Stimulated activated CD4-positive, alpha-beta T cell treated with anti-CD3 and anti-CD28 coated beads, Interleukin-2, amount 100 ng/mL, for 48 hours (primary cell): Measurements from ENCODE around the gene MRPL23.

Experiments
- DNase-seq, 2 donors: peaks; one replicate each; pipeline ENCODE4 v3.0.0-alpha.2; 2020

Gene MRPL23

DNA sequence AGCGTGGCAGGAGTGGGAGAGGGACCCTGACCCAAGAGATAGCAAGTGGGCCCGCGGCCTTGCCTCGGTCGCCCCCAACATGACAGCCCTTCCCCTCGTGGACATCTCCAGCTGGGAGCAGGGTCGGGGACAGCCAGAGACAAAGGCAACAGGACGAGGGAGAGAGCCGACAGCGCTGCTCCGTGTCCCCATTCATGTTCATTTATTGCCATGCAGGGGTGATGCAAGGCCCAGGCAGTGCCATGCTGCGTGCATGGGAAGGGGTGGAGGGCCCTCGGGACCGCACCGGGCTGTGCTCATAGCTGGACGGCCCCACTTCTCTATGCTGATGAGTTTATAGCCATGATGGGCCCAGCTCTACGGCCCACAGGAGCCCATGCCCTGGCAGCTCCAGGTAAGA, 12.7 kb downstream of the MRPL23 start:
- DNase-seq, result no peak

DNA sequence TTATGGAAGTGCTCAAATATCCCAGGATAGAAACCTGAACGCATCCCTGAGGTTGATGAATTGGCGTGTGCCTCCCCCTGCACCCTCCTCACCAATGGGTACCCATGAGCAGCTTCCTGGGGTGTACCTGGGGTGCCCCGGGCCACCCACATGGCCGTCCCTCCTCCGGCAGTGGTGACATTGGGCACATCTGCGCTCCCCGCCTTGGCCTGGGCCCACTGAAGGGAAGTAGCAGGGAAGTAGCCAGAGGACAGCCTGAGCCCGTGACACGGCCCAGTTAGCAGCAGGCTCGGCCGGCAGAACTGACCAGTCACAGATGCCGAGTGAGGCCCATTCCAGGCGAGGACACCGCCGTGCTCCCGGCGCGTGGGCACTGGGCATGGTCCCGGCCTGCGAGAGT, 16.7 kb downstream of the MRPL23 start:
- DNase-seq, result no peak

DNA sequence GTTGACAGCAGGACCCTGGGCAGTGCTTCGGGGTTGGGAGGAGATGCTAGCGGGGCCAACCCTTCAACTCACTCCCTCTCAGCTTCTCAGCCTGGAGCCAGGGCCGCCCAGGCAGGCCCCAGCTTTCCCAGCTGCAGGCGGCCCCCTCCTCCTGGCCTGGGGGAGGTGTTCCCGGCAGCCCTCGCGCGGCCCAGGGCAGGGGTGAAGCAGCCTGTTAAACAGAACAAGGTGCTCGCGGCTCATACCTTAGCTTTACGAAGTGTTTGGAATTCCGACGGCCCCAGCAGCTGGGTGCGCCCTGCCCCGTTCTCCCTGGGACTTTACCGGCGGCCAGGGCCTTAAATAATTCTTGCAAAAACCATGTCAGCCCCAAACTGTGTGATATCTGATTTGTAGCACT, 17.2 kb downstream of the MRPL23 start:
- DNase-seq, result no peak

DNA sequence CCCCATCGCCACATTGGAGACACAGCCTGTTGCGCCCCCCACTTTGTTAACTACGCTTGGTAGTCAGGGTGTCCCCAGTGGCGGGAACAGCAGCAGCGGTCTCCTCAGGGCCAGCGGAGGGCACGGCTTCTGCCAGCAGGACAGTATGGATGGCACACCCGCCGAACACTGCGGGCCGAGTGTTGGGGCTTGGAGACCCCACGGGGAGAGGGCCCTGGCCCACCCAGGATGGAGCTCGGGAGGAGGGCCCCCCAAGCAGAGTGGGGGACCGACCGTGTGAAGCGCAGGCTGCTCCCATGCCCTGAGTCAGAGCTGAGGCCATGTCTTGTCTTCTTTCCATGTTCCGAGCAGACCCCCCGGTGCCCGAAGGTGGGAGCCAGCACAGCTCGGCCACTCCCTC, 17.8 kb downstream of the MRPL23 start:
- DNase-seq, result no peak

DNA sequence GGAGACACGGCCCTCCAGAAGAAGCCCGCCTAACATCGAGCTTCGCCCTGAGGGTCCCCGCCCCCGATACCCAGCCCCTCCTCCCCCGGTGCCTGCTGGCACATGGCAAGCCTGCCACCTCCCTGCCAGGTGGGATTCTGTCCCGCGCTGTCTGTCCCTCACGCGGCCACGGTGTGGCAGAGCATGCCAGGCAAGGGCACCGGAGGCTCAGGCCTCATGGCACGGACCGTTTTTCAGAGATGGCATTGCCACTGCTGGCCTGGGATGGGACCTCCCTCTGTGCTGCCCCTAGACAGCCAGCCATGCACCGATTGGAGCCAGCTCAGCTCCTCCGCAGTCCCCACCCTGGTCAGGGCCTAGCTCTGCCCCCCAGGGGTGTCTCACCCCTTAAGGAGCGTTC, 19.4 kb downstream of the MRPL23 start:
- DNase-seq, result no peak

DNA sequence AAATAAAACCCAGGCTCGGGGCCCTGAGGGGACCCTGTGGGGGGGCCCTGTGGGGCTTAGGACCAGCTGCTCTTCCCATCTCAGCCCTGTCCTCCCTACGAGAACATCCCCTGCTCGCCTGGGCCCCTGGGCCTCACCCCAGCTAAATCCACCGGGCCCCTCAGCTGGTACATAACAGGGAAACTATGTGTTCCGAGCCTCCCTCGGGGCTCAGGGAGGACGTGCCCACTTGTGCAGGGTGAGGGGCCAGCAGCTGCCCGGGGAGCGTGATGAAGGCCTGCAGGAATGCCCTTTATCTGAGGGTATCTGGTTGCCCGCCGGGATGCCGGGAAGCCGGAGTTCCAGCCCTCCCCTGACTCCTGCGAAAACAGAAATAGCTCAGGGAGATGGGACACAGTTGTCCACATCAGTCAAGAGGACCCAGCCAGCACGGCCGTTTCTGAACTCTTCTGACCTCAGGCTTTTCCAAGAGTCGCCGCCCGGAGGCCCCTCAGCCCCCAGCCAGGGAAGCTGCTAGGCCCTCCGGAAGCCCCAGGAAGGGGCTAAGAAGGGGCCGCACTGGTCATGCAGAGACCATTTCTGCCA, 20.6 kb downstream of the MRPL23 start:
- DNase-seq, result no peak

DNA sequence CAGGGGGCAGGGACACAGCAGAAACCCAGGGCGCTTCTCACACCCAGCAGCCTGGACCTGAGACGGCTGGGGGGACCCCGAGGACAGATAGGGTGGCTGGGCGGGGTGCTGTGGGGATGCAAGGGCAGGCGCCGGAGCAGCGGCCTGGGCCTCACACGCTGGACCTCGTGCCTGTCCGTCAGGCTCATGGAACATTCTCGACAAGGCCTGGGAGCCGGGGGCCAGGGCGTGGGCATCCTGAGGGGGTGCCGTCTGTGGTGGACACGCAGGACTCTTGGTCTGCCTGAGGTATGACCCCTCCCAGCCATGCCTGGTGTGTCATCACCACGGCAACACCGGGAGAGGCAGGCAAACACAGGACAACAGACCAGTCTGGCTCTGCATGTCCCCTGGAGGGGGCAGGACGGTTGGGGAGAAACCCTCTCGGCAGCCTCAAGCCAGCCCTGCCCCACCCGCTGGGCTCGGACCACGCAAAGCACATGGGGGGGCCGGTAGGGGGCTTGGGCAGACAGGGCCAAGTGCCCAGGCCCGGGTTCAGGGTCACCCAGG, 21.4 kb downstream of the MRPL23 start:
- no peak for DNase-seq

DNA sequence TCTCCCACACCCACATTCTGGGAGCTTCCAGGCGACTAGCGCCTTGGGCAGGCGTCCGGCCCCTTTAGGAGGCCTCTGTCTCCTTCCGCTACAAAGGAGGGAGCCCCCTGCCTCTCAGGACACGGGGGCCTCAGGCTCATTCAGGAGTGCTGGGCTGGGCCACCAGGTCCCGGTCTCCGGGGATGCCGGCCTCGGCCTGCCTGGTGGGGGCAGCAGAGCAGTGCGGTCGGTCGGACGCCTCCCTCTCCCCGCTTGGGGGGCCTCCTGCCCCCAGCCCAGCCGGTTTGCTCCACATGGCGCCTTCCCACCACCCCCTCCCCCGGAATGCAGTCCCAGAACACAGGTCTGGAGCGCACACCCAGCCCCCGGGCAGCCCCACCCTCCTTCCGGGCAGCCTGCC, 21.9 kb downstream of the MRPL23 start:
- DNase-seq, result no peak

DNA sequence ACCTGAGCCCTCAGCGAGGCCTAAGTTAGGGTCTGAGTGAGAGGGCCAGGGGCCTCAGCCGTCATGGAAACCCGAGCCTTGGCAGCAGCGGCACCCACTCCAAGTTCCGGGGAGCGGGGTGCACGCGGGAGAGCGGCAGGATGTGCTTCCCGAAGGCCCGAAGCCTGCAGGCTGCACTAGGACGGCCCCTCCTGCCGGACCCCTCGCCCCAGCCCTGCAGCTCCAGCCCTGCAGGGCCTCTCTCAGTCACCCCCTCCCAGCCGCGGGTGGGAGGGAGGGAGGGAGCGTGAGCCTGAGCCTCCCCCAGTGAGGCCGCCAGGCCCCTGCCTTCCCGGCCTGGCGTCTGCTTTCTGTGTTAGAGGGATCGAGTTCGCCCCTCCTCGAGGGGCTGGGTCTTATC, 22.6 kb downstream of the MRPL23 start:
- DNase-seq, result no peak

DNA sequence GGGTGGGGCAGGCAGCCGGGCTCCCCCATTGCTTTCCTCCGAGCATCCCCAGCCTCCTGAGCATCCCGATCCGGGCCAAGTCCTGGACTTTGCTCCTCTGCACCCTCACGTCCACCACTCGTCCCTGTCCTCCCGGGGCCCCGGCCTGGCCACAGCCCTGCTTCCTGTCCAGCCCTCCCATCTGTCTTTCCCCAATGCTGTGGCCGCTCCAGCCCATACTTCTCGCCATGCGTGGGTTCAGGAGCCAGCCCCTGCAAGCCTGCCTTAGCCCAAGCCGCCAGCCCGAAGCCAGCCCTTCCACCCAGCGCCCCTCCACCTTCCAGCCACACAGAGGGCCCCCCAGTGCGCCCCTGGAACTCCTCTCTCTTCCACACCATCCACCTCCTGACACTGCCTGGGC, 23.8 kb downstream of the MRPL23 start:
- DNase-seq, result no peak

DNA sequence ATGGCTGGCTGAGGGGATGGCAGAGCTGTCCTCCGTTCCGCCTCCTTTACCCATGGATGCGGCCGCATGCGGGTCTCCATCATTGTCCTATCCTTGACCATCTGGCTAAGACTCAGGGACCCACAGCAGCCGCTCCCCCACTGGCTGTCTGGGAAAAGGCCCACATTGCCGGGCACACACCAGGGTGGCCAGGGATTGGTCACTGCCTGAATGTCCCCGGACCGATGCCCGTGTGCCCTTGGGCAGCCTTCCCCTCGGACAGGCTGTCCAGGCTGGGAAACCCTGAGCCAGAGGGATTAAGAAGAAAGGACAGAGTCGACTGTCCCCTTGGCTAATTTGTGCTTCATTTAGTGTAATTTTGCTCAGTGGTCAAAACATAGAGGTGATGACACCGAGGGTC, 28.1 kb downstream of the MRPL23 start:
- no peak for DNase-seq

DNA sequence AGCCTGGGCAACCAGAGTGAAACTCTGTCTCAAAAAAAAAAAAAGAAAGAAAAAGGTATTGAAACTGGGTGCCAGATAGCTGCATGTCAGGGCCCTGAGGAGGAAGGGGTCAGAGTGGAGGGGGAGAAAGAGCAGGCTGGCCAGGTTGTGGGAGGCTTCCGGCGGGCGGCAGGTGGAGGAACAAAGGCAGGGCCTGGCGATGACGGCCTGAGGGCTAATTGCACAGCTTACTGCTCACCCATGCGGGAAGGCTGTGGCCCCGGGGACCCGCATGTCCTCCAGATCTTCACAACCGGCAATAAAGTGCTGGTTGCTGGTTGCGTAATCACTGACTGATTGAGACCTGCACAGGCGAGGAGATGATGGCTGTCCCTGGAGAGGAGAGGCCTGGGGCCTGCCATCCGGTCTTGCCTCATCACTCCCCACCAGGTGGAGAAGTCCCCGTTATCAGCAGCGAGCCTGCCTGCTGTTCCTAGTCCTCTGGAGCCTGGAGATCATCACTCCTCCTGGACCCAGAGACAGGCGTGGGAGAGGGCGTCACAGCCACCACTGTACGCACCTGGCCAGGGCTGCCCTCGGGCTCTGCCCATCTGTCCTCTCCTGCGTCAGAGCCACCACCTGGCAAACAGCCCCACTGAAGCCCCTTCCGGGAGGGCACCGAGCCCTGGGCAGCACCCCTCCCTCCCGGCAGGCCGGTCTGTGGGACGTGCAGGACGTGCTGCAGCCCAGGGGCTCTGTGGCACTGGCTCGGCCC, 31.8 kb downstream of the MRPL23 start:
- DNase-seq, result no peak

DNA sequence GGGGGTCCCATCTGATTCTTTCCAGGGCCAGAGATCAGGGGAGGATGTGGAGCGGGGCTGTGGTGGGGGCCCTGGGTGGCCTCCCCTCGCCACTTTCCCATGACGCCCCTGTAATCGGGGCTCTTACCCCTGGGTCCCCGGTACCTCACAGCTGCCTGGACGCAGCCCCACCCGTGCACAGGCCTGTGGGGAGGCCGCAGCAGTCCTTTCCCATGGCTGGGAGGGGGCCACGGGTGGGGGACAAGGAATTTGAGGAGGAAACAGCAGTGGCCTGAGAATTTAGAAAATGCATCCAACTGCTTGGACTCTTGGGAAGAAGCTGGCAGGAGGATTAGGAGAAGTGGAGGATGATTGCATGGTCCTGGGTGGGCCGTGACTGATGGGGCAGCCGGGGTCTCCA, 32.5 kb downstream of the MRPL23 start:
- DNase-seq, result no peak

DNA sequence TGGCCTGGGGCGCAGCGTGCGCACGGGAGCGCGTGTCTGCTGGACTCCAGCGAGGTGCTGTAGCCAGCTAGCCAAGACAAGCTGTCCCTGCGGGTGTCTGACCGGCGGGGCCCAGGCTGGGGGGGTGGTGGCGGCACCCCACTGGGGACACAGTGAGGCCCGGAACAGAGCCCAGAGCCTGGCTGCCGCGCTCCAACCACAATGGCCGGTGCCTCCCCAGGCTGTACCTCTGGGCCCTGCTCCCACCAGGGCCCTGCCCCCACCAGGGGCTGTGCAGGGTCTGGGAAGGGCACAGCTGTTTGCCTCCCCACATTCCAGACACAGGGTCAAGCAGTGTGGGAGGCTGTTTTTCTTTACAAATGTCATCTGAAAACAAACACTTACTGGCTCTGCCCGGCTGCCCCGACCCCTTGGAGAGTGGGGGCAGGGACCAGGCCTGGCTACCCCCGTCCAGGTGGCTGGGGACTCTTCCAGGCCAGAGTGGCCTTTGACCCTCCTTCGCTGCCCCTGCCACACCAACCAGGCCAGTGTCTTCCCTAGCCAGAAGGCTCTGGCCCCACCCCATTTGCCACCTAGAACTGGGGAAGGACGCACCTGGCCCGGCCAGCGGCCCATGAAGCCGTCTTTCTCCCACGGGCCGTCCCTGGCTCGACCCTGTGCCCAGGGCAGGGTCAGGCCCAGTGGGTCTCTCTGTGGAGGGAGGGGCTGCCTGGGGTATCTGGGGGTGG, 35.9 kb downstream of the MRPL23 start:
- no peak for DNase-seq

DNA sequence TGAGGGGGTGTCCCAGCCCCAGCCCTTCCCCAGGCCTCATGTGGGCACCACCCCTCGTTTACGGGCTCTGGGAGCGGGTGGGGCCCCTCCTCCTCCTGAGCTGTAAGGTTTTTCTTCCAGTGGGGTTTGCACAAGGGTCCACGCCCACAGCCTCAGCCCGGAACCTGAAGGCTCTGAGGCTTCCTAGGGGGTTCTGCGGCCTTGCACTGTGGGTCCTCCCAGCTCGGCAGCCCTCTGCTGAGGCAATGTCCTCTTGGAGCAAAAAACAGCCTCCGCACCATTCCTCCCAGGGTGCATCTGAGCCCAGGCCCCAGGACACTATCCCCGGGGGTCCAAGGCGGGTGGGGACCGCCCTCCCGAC, 36.4 kb downstream of the MRPL23 start:
- no peak for DNase-seq

DNA sequence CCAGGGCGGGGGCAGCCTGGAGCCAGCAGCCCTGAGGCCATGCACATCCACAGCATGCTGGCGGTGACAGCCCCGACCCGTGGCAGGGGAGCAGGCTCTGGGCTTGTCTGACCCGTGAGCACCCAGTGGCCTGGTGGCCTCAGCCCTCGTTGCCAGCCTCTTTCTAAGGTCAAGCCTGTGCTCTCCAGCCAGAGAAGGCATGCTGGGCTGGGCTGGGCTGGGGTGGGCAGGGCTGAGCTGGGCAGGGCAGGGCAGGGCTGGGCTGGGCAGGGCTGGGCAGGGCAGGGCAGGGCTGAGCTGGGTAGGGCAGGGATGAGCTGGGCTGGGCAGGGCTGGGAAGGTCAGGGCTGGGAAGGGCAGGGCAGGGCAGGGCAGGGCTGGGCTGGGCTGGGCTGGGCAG, 39.9 kb downstream of the MRPL23 start:
- DNase-seq, result no peak

DNA sequence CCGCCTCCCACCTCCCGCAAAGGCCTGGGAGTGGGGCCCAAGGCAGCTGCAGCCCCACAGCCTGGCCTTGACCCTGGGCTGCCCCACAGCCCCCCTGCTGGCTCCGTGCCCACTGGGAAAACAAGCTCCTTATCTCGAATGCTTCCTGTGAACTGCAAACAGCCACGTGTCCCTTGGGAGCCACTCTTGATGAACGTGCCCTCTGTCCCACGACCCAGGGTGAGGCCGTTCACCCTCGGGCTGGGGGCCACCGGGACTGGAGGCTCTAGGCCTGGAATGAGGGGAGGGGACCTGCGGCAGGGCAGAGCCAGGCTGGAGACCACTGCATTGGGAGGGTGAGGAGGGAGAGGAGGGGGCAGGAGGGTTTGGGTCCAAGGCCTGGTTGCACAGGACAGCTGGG, 41.0 kb downstream of the MRPL23 start:
- DNase-seq, result no peak

DNA sequence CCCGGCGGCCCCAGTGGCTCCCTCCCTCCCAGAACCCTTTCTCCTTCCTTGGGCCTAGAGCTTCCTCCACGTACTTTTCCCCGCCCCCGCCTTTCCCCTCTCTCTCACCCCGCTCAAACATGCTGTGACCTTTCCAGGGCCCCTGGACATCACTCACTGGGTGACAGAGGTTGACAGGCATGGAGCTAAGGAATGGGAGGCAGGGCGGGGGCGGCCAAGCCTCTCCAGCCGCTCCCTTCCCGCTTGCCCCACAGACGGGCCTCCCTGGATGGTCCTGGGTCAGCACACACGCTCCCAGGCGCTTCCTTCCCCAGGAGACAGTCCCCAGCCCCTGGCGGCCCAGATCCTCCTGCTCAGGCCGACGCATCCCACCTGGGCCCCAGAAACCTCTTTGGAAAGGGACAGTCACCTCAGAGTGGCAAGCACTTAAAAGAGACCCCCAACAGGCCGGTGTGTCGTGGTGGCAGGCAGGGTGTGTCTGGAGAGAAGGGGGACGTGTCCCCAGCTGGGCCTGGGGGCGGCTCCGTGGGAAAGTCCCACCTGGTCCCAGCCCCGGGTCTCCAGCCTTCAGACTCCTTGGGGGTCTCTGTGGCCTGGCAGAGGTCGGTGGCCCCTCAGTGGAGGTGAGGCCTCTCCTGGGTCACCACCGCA, 41.7 kb downstream of the MRPL23 start:
- no peak for DNase-seq

DNA sequence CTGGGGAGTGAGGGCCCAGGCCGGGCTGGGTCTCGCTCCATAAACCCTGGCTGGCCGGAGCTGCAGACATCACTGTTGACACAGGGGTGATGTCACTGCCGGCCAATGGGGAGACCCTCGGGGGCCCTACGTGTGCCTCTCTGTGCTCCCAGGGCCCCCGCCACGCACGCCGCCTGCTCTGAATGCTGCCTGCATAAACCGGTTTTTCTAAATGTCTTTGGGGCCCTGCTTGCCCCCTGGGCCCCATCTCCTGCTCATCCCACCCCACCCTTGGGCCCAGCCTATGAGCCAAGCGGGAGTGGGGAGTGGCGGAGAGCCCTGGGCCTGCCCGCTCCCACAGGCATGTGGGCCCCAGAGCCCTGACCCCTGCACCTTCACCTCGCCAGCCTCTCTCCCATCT, 42.8 kb downstream of the MRPL23 start:
- DNase-seq, result no peak

DNA sequence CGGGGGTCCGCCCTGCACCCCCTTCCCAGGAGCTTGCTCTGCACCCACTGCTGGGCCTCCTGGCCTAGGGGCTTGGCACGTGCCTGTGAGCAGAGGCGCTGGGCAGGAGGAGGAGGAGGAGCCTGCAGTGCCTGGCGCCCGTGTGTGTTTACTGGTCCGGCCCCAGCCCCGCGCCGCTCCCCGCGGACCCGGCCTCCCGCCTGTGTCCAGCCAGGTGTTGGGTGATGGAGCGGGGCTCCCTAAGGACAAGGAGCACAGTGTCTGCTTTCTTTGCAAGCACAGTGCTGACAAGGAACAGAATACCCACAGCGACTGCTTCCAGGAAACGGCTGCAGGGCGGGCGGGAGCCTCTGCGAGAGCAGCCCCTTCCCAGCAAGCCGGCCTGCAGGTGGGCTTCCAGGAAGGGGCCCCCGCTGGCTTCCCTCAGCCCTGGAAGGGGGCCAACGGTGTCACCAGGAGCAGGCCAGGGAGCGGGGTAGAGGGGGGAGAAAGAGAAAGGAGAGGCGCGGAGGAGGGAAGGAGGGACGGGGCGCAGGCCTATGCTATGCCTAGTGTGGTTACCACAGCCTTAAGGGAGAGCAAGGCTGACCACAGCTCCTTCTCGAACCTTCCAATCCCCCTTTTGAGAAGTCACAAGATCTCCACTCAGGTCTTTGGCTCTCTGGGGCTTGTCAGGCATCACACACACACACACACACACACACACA, 43.9 kb downstream of the MRPL23 start:
- no peak for DNase-seq

DNA sequence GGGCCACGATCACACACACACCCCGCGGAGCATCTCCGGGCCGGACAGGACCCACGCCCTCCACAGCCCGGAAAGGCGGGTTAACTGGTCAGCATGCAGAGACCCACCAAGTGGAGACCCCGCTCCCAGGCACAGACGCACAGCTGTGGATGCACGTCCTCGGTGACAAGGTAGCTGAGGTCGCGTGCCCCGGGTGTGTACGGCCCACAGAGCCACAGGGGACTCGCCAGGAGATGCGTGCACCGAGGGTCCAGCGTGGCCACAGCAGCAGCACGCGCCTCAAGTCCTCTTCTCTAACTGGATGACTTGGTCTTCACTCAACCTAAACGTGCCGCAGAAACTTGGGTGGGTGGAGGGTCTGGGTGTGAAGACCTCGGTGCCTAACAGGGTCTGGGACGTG, 45.0 kb downstream of the MRPL23 start:
- DNase-seq, result no peak

DNA sequence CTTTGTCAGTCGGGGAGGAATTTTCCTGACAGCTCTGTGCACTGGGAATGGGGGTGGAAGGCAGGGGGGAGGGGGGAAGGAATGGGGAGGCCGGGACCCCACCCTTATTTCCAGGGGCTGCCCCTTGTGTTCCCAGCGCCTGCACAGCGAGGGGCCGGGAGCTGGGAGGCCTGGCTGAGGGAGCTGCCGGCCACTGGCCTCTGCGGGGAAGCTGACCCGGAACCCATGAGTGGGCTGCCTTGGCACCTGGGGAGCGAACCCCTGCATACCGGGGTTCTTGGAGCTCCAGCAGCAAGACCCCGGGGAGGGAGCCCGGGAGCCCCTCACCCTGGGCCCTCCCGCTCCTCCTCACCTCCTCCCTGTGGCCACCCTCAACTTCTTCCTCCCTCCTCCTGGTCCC, 47.0 kb downstream of the MRPL23 start:
- no peak for DNase-seq

DNA sequence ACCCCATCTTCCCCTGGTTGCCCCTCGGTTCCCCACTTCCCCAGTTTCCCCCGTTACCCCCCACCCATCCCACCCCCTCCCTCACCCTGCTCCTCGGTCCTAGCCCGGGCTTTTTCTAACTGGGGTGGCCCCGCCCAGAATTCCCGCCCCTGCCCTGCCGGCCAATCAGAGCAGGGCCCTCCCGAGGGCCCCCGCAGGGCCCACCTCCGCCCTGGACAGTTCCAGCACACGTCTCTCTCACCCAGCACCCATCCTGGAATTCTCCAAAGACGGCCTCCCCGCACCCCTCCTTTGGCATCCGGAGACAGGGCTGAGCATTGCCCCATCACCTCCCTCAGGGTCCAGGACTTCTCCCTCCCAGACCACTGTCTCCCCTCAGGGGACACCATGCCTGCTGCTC, 50.6 kb downstream of the MRPL23 start, which contains the start of gene H19:
Gene H19, minus strand, starts transcription at position 88 of the 400 bp plus-strand sequence.
- DNase-seq, result no peak
